KOPT-K1 (cell line): Measurements from ENCODE around the gene PPP3CA.

Experiments used
- H3K27ac ChIP-seq: fragments of 200-600 bp; sonication (generic); 2 replicates; pipeline ENCODE4 v1.5.1; 2016; ENCODE audit warnings: antibody characterized with exemption, mild to moderate bottlenecking, low read depth, low read length; ENCODE audit not compliant: poor library complexity, severe bottlenecking
- H3K36me3 ChIP-seq: fragments of 200-600 bp; sonication (generic); 2 replicates; pipeline ENCODE4 v1.5.1; 2017; ENCODE audit warnings: antibody characterized with exemption, mild to moderate bottlenecking, low read length, moderate library complexity; ENCODE audit not compliant: insufficient read depth
- H3K9me3 ChIP-seq: fragments of 200-600 bp; sonication (generic); 2 replicates; pipeline ENCODE4 v1.5.1; 2017; ENCODE audit warnings: antibody characterized with exemption, low read length, mild to moderate bottlenecking; ENCODE audit not compliant: insufficient read depth, poor library complexity, severe bottlenecking

Gene PPP3CA

DNA sequence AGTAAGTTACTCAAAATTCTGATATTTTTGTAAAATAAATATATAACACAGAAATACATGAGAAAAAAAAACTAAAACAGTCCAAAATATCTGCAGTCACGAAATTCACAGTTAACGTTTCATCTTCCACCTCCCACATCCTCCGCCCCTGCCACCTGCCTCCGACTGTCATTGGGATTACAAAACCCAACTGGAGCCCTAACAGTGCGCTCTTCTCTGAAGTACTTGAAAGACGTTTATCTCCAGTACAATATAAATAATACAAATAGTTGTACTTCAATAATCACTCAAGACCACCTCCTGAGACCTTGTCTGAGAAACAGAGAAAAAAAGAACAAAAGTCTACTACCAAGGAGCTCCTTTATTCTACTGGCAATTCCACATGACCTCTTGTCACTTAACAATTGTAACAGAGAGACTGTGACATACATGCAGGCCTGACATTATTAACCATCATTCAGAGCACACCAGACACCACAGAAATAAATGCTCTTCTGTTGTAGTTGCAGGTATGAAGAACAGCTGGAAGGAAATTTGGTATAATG, 280.6 kb downstream of the PPP3CA start:
- Histone ChIP-seq H3K9me3 (no peaks in the 10 kb centered on the region), H3K27ac (no peak overlapping the region), H3K36me3 (no peaks in the 10 kb centered on the region)

DNA sequence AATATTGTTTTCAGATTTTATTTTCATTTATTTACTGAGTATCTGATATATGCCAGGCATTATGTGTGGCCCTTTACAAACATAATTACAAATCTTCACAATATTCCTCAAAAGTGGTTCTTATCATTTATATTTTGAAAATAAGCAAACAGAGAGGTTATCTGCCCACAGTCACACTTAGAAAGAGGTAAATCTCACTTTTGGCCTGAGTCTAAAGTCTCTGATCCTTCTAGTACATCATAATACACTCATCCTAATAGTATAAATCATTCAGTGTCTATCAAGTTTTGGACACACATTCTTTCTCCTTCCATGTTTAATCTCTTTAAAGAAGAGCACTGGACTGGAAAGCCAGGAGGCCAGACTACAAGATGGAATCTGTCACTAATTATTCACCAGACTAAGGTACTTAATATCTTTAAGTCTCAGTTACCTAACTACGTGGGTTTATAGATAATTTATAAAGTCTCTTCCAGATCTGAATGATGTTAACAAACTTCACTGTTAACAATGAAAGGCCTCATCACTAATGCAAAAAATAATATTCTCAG, 281.3 kb downstream of the PPP3CA start:
- Histone ChIP-seq H3K9me3 (no peaks in the 10 kb centered on the region), H3K27ac (no peak overlapping the region), H3K36me3 (no peaks in the 10 kb centered on the region)

DNA sequence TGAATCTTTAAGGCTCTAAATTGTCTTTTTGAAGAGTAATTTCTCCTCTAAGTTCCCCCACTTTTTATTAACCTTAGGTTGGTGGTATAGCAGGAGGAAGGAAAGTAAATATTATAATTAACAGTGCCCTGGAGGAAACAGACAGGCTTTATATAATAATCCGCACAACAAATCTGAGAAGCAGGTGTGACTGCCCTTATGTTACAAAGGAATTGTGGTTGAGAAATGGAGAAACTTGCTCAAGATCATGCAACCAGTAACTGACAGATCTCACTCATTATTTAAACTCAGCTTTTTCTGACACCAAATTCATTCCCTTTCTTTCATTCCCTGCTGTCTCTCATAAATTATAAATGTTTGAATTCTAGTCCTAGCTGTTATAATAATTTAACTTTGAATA, 282.0 kb downstream of the PPP3CA start:
- H3K27ac ChIP-seq = no peak overlapping the region
- no peaks in the 10 kb centered on the region for H3K36me3 ChIP-seq
- no peaks in the 10 kb centered on the region for H3K9me3 ChIP-seq

DNA sequence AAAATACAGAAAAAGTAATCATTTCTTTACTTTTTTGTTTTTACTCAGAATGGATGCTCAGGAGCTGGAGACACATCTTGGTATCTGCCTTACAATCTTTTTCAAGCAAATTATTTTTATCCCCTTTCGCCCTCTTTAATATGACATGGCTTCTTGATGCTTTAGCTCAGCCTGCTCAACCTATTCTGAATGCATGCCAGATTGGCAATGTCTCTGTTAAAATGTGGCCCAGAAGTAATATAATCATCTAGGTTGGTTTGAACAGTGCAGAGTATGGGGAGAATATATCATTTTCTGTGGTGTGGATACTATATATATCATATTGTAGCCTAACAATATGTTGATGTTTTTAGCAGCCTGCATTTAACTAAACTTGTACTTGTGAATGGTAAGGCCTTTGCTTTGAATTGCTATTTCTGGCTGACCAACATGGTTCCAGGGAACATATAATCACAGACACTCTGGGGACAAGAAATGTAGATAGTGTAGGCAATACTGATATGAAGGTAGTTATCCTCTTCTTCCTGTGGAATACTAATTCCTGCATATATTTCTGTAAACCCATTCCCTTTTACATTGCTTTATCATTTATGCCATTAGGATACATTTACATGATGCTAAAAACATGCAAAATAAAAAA, 282.7 kb downstream of the PPP3CA start:
- Histone ChIP-seq H3K9me3 (no peaks in the 10 kb centered on the region), H3K27ac (no peak overlapping the region), H3K36me3 (no peaks in the 10 kb centered on the region)

DNA sequence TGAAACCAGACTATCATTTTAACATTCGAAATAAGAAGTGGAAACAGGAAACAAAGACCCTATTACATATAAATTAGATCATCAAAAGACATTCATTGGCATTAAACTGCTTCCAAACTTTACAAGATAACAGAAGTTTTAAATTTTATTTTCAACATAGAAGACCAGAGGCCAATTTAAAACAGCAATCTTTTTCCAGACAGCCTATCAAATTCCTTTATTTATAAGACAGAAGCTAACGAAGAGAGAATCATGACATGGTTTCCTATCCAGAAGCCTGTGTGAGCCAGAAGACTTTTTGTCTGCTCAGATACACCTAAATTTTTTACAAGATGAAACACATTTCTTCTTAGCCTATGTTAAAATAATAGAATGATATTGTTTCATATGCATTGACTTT, 291.9 kb downstream of the PPP3CA start:
- no peaks in the 10 kb centered on the region for H3K36me3 ChIP-seq
- no peak overlapping the region for H3K27ac ChIP-seq
- H3K9me3 ChIP-seq = no peaks in the 10 kb centered on the region

DNA sequence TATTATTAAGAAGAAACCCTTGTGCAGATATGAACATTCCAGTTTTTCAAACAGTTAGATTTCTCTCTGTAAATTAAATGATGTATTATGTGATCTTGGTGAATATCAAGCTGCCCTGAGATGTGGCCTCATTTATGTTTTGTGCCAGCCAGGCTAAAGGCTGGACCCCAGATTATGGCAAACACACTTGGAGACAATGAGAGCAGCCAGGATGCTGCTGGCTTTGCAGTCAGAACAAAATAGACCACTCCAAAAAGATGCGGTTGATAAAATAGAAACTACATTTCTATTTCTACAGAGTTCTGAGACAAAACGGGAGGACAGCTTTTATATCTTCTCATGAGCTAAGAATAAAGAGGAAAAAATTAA, 296.5 kb downstream of the PPP3CA start:
- no peak overlapping the region for H3K27ac ChIP-seq
- H3K36me3 ChIP-seq = no peaks in the 10 kb centered on the region
- no peaks in the 10 kb centered on the region for H3K9me3 ChIP-seq

DNA sequence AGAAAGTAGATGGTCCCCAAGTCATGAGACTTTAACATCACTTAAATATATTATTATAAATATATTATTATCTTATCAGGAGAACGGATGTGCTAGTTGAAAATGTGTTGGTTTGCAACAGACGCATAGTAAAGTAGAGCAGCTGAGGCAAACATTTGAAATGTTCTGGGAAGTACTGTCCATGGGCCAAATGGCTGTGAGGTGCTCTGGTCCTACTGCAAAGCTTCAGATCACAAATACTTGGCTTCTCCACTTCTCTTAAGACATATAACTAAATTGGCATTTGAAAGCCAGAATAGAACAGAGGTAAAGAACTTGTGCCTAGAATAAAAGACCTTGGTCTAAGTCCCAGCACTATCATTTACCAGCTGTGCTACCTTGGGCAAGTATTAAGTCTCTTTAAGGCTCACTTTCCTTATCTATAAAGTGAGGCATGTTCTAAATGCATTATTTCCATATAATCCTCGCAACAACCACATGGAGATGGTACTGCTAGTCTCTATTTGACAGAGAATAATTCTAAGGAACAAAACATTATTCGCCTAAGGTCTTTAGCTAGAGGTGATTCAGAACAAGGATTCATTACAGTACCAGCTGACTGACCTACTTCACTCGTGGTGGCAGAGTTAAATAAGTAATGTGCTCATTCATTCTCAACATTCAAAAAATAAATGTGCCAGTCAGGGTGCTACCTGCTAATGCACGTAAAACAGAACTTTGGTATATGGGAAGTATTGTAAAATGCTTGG, 297.1 kb downstream of the PPP3CA start:
- no peaks in the 10 kb centered on the region for H3K9me3 ChIP-seq
- no peaks in the 10 kb centered on the region for H3K36me3 ChIP-seq
- no peak overlapping the region for H3K27ac ChIP-seq

DNA sequence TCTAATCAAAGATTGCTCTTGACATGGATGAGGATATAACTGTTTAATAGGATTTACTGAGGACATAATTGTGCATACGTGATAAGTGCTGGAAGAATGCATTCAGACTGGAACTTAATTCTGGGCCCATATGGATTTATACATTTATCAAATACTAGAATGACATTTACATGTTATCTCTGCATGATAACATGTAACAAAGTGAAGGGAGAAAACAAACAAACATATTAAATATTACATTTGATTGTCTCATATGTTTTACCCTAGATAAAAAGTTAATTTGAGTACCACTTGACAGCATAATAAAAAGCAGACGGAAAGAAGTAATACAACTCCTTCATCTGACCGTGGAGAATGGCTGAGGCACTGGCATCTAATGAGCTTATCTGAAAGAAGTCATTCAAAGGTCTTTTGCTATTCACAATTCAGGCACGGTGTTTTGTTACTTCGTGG, 297.8 kb downstream of the PPP3CA start:
- no peaks in the 10 kb centered on the region for H3K36me3 ChIP-seq
- H3K27ac ChIP-seq = no peak overlapping the region

DNA sequence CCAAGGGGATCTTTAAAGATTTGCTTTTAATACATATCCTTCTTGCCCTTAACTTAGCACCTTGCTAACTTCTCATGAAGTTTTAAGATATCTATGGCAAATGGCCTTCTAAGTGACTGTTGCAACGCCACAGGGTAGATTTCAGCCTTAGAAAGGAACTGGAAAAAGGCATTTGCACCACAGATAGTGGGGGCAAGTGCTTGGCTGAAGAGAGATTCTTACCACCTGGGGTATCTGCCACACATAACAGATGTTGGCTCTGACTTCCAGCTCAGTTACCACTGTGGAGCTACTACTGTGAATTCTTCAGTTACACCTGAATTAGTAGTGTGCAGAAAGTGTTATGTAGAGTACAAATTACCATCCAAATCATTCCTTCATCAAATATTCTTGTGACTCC, 302.6 kb downstream of the PPP3CA start:
- Histone ChIP-seq H3K27ac (no peak overlapping the region), H3K9me3 (no peaks in the 10 kb centered on the region), H3K36me3 (no peaks in the 10 kb centered on the region)

More for the DNA sequence above, 297.8 kb downstream of the PPP3CA start:
- H3K9me3 ChIP-seq = no peaks in the 10 kb centered on the region

DNA sequence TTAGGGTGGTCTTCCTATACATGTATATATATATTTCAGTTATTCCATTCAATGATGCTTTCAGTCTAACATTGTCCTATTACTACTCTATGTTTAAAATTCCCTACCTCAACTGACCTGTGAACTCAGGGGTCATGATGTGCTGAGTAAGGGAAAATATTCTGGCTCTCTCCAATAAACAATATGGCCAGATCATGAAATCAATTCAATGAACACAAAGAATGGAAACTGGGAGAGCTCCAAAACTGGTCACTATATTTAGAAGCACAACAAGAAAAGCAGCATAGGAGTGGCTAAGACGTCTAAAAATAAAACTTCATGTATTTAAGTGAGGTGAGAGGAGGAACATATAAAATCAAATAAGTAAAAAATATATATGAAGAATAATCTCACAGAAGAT, 304.5 kb downstream of the PPP3CA start:
- Histone ChIP-seq H3K36me3 (no peaks in the 10 kb centered on the region), H3K27ac (no peak overlapping the region), H3K9me3 (no peaks in the 10 kb centered on the region)

DNA sequence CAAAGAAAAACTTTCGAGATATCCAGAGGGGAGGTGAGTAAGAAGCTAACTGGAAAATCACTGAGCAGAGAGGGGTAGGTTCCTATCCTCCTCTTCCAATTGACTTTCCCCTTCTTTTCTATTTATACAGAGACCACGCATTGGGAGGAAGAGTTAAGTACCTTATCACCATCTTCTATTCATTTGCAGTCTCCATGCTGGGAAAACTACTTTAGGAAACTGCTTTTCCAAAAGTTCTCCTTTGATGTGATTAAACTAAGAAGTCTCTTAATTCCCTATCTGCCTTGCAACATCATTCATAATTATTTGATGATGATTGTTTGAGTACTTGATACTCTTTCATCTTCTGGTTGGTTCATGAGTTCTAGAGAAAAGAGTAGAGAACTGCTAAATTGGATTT, 306.6 kb downstream of the PPP3CA start:
- Histone ChIP-seq H3K36me3 (no peaks in the 10 kb centered on the region), H3K27ac (no peak overlapping the region), H3K9me3 (no peaks in the 10 kb centered on the region)

DNA sequence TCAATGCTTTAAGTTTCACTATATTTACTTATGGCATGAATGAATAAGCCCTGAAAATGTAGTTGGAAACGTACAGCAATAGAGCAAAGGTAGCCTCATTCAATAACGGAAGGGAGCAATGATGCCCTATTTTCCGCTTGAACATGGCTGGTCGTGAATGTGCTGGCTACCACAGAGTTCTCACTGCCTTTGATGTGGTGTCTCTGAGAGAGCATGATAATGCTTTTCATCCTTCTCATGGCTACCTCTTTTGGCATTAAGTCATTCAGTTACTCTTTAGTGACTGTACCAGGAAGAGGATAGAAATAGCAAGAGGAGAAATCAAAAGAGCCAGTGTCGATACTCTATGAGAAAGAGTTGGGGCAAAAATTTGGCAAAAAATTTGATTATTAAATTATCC, 308.0 kb downstream of the PPP3CA start:
- no peaks in the 10 kb centered on the region for H3K36me3 ChIP-seq
- H3K9me3 ChIP-seq = no peaks in the 10 kb centered on the region
- no peak overlapping the region for H3K27ac ChIP-seq

DNA sequence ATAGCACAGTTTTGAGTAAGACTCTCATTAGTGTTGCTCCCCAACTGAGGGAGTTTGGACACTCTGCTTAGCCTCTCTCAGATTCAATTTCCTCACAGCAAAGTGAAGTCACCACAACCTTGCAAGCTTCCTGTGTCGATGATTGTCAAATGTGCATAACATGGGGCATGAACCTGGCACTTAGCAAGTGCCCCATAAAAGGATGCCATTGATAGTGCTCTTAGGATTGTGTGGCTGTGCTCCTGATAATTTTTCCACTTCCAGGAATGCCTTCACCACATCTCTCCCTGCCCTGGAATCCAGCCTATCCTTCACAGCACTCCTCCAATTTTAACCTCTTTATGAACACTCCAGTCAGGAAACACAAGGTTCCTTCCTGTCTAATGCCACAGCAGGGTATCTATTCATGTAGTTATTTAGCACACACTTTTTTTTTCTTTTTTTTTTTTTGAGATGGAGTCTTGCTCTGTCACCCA, 309.4 kb downstream of the PPP3CA start:
- Histone ChIP-seq H3K9me3 (no peaks in the 10 kb centered on the region), H3K27ac (no peak overlapping the region)

DNA sequence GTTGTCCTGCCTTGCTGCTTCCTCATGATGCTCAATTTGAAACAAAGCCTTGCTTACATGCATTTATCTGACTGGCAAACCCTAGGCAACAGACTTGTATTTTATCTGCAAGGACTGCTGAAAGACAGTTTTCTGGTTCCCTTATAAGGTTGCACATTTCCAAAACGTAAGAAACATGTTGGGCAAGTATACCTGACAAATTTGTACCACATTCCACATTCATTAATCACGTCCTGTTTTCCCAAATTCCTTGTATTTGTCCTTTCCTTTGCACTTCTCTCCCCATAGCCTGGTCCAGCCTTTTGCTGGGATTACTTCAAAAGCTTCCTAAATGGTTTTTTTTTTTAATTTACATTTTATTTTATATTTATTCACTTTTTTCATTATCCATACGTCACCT, 310.1 kb downstream of the PPP3CA start:
- Histone ChIP-seq H3K36me3 (no peaks in the 10 kb centered on the region), H3K9me3 (no peaks in the 10 kb centered on the region), H3K27ac (no peak overlapping the region)

More for the DNA sequence above, 309.4 kb downstream of the PPP3CA start:
- H3K36me3 ChIP-seq = no peaks in the 10 kb centered on the region

DNA sequence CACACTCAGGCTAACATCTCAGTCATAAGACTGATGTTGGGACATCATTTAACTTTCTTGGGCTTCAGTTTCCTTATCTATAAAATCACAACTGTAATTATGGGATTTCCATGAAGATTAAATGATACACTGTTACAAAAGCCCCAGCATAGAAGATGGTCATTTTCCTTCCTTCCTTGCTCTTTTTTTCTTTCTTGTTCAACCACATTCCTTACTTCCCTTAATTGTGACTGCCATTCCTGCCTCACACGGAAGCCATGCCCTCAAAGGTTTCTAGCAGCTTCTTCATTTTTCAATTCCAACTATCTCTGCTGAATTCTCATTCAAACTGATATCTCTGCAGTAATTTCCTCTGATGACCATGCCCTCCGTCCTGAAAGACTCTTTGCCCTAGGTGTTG, 311.8 kb downstream of the PPP3CA start:
- Histone ChIP-seq H3K36me3 (no peaks in the 10 kb centered on the region), H3K9me3 (no peaks in the 10 kb centered on the region), H3K27ac (no peak overlapping the region)
